ENCODE results near the gene CHST2.

The CHST2 gene

GRCh38 chr3:143167969-143168854 is 48.6 kb downstream of the CHST2 start:
- no peak for DNase-seq (ENCODE audit: low read depth)

- DNase-seq (ENCODE audit: low read depth): no peak
Measured at GRCh38 chr3:143168855-143169192, 49.3 kb downstream of the CHST2 start.

- no peak for DNase-seq (ENCODE audit: low read depth)
Measured at GRCh38 chr3:143170074-143170473, 50.5 kb downstream of the CHST2 start.

GRCh38 chr3:143170676-143171075 is 51.1 kb downstream of the CHST2 start:
- DNase-seq (ENCODE audit: low read depth): no peak

- peak; percentile 6 for DNase-seq (ENCODE audit: low read depth)
Measured at GRCh38 chr3:143171141-143171980, 51.8 kb downstream of the CHST2 start.

- no peak for DNase-seq (ENCODE audit: low read depth)
Measured at GRCh38 chr3:143172062-143172794, 52.7 kb downstream of the CHST2 start.

- DNase-seq (ENCODE audit: low read depth): no peak
Measured at GRCh38 chr3:143172795-143173145, 53.2 kb downstream of the CHST2 start.

- DNase-seq (ENCODE audit: low read depth): no peak
Measured at GRCh38 chr3:143173242-143173641, 53.7 kb downstream of the CHST2 start.

Data from stimulated activated CD8-positive, alpha-beta memory T cell treated with anti-CD3 and anti-CD28 coated beads, Interleukin-12 subunit alpha, Interleukin-12 subunit beta, amount 100 ng/mL, for 1 hour (primary cell).